PFSK-1 (cell line): ENCODE data around the gene PITPNM3.

Experiments
- FOXP2 ChIP-seq: optimal IDR thresholded peaks from 2 replicates; pipeline ENCODE3; 2011; ENCODE audit warnings: borderline replicate concordance, control low read depth, inconsistent platforms; ENCODE audit not compliant: insufficient read depth; ENCODE audit errors: extremely low read length, extremely low read depth
- POLR2AphosphoS5 ChIP-seq: IDR thresholded peaks from 2 replicates; pipeline ENCODE4 v1.6.1; 2012; ENCODE audit warnings: low read depth, mild to moderate bottlenecking, control low read depth, low read length, moderate library complexity
- SIN3A ChIP-seq: IDR thresholded peaks from 2 replicates; pipeline ENCODE4 v1.6.1; 2012; ENCODE audit warnings: mild to moderate bottlenecking, low read length, moderate library complexity, borderline replicate concordance; ENCODE audit not compliant: insufficient read depth
- TAF1 ChIP-seq: IDR thresholded peaks from 2 replicates; pipeline ENCODE4 v1.6.1; 2012; ENCODE audit warnings: low read length, control low read depth, borderline replicate concordance; ENCODE audit not compliant: insufficient read depth
- TF ChIP-seq, protein P1 (sequence below), 2 experiments: IDR thresholded peaks; 2 replicates each; pipeline versions ENCODE4 v1.6.1 to v1.8.0; 2011 to 2012; ENCODE audit warnings: low read depth in 2 of 2, low read length in 2 of 2, control low read depth in 1 of 2, inconsistent platforms in 1 of 2, mild to moderate bottlenecking in 1 of 2, moderate library complexity in 1 of 2; ENCODE audit not compliant: insufficient read depth in 1 of 2

The PITPNM3 gene

DNA sequence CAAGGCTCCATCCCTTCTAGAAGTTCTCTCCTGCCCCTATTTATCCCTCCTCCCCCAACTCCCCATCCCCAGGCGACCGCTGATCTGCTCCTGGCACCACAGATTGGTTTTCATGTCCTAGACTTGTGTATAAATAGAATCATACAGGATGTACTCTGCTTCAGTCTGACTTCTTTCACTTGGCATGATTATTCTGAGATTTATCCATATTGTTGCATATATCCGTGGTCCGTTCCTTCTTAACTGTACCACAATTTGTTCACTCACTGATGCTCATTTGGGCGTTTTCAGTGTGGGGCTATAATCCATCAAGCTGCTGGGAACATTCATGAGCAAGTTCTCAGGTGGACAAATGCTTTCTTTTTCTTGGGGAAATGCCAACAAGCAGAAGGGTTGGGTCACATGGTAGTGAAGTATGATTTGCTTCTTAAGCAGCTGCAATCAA is 23.9 kb downstream of the PITPNM3 start:
- TF ChIP-seq FOXP2 (no peak), SIN3A (no peak), POLR2AphosphoS5 (no peak), TAF1 (no peak)
- TF ChIP-seq, protein P1, sequence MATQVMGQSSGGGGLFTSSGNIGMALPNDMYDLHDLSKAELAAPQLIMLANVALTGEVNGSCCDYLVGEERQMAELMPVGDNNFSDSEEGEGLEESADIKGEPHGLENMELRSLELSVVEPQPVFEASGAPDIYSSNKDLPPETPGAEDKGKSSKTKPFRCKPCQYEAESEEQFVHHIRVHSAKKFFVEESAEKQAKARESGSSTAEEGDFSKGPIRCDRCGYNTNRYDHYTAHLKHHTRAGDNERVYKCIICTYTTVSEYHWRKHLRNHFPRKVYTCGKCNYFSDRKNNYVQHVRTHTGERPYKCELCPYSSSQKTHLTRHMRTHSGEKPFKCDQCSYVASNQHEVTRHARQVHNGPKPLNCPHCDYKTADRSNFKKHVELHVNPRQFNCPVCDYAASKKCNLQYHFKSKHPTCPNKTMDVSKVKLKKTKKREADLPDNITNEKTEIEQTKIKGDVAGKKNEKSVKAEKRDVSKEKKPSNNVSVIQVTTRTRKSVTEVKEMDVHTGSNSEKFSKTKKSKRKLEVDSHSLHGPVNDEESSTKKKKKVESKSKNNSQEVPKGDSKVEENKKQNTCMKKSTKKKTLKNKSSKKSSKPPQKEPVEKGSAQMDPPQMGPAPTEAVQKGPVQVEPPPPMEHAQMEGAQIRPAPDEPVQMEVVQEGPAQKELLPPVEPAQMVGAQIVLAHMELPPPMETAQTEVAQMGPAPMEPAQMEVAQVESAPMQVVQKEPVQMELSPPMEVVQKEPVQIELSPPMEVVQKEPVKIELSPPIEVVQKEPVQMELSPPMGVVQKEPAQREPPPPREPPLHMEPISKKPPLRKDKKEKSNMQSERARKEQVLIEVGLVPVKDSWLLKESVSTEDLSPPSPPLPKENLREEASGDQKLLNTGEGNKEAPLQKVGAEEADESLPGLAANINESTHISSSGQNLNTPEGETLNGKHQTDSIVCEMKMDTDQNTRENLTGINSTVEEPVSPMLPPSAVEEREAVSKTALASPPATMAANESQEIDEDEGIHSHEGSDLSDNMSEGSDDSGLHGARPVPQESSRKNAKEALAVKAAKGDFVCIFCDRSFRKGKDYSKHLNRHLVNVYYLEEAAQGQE (IDR thresholded peaks at IDR 0.05; ENCODE audit: insufficient read depth in 1 of 2, low read depth in 2 of 2, low read length in 2 of 2) = no peak

DNA sequence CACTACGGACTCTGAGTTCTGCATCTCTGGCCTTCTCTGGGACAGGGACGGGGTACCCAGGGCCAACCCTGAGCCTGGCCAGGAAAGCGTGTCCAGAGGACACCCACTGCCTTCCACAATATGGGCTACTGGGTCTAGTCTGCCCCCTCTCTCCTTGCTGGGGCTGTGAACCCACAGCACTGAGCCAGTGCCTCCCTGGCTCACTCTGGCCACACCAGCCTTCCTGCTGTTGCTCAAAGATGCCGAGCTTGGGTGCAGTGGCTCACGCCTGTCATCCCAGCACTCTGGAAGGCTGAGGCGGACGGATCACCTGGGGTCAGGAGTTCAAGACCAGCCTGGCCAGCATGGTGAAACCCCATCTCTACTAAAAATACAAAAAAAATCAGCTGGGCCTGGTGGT is 24.8 kb downstream of the PITPNM3 start:
- TF ChIP-seq, protein P1 (IDR thresholded peaks at IDR 0.05; ENCODE audit: insufficient read depth in 1 of 2, low read depth in 2 of 2, low read length in 2 of 2) = no peak
- TF ChIP-seq TAF1 (no peak), POLR2AphosphoS5 (no peak), SIN3A (no peak), FOXP2 (no peak)

DNA sequence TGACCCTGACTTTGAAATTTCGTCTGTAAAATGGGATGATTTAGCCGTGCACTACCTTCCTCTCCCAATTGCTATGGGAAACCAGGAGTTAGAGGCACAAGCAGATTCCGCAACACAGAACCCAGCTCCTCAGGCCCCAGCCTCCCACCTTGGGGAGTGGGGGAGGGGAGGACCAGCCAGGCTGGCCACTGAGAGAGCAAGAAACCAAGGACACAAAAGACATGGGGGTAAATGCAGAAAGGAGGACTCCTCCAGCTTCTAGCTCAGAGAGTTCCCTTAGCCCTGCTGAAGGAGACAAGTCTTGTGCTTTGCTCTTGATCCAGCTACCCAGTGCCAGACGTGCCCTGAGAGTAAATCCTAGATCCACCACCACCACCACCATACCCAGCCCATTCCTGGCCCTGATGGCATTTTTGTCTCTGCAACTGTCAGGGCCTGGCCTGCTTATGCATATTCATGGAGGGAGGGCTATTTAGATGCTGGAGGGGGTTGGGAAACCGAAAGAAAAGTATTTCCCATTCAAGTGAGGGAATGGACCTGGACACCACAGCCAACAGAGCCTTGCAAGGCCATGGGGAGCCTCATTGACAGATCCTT is 25.9 kb downstream of the PITPNM3 start:
- TF ChIP-seq POLR2AphosphoS5 = no peak
- TF ChIP-seq, protein P1 (IDR thresholded peaks at IDR 0.05; ENCODE audit: insufficient read depth in 1 of 2, low read depth in 2 of 2, low read length in 2 of 2) = no peak
- TF ChIP-seq SIN3A = no peak
- no peak for TF ChIP-seq FOXP2
- TF ChIP-seq TAF1 = no peak

DNA sequence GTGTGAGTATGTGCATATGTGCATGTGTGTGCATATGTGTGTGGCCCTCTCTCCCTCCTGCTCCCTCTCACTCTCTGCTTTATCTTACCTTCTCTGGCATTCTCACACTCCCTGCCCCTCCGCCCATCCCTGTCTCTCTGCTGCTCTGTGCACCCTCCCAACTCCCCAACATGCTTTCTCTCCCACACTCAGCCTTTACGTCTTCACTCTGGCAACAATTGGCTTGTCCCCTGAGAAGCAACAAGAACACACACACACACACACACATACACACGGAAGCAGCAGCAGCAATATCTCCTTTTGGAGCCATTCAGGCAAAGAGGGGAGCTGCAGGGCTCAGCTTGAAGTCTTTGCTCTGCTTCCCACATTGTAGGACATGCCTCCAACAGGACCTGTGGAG is 27.8 kb downstream of the PITPNM3 start:
- TF ChIP-seq TAF1 = no peak
- TF ChIP-seq SIN3A = no peak
- TF ChIP-seq, protein P1 (IDR thresholded peaks at IDR 0.05; ENCODE audit: insufficient read depth in 1 of 2, low read depth in 2 of 2, low read length in 2 of 2) = no peak
- no peak for TF ChIP-seq FOXP2
- no peak for TF ChIP-seq POLR2AphosphoS5
